HT1080 (cell line): ENCODE measurements around the gene TYSND1. TPM values are rescaled to one million over a fixed set of nuclear protein-coding genes. Genes with fewer than 3 reads are reported as not detected.
"Not testable (repeated sequence)": the region's sequence is repeated elsewhere in the genome, so short reads cannot be mapped to it uniquely, and the experiment has no call there.

Source experiments
- DNase-seq: peaks from one replicate; pipeline ENCODE4 v3.0.0-alpha.2; 2015; ENCODE audit warnings: low read depth
- total RNA-seq: library from RNA; depleted of rRNA; stranded (reverse); fragments of >200 nt; shearing (Covaris generic); gene quantifications from 2 replicates; pipeline ENCODE4 v1.2.3, GENCODE V29; 2014; rRNA removed

The TYSND1 gene
- total RNA-seq, 1 experiment from 2014 or later: 8.3 TPM

GRCh38 chr10:70112071-70112470, 34.4 kb downstream of the TYSND1 start:
- no peak for DNase-seq

GRCh38 chr10:70111496-70111895, 35.0 kb downstream of the TYSND1 start:
- DNase-seq: no peak

GRCh38 chr10:70109064-70109729, 37.3 kb downstream of the TYSND1 start:
- DNase-seq: no peak

GRCh38 chr10:70106958-70107791, 39.3 kb downstream of the TYSND1 start:
- no peak for DNase-seq

GRCh38 chr10:70101668-70102067, 44.8 kb downstream of the TYSND1 start:
- DNase-seq: no peak

- not testable (repeated sequence) for DNase-seq
Measured at GRCh38 chr10:70101068-70101562, 45.4 kb downstream of the TYSND1 start.

GRCh38 chr10:70098271-70098670, 48.2 kb downstream of the TYSND1 start:
- no peak for DNase-seq

GRCh38 chr10:70097459-70097858, 49.0 kb downstream of the TYSND1 start:
- no peak for DNase-seq

- no peak for DNase-seq
Measured at GRCh38 chr10:70096705-70097420, 49.6 kb downstream of the TYSND1 start.

- no peak for DNase-seq
Measured at GRCh38 chr10:70096016-70096704, 50.3 kb downstream of the TYSND1 start.

- no peak for DNase-seq
Measured at GRCh38 chr10:70094250-70094649, 52.2 kb downstream of the TYSND1 start.

- no peak for DNase-seq
Measured at GRCh38 chr10:70093335-70093944, 53.1 kb downstream of the TYSND1 start.

- no peak for DNase-seq
Measured at GRCh38 chr10:70092389-70092718, 54.1 kb downstream of the TYSND1 start.

GRCh38 chr10:70090951-70091350, 55.5 kb downstream of the TYSND1 start:
- no peak for DNase-seq

- DNase-seq: no peak
Measured at GRCh38 chr10:70090013-70090412, 56.5 kb downstream of the TYSND1 start.

GRCh38 chr10:70088308-70088698, 58.2 kb downstream of the TYSND1 start:
- no peak for DNase-seq

Other genes with a start within 250 kb of the TYSND1 start
- 0.30 and 0.32 TPM in 2 replicates for gene MACROH2A2, start 93.9 kb downstream of the TYSND1 start, total RNA-seq
- 4.4 and 10.0 TPM in 2 replicates for gene AIFM2, start 13.9 kb downstream of the TYSND1 start, total RNA-seq
- 83.6 and 101 TPM in 2 replicates for gene SAR1A, start 23.8 kb upstream of the TYSND1 start, total RNA-seq
- gene PPA1, start 86.7 kb upstream of the TYSND1 start, total RNA-seq: 274 and 289 TPM in 2 replicates
- not detected in 2 replicates for gene NPFFR1, start 137.3 kb upstream of the TYSND1 start, total RNA-seq
- 29.2 and 40.4 TPM in 2 replicates for gene LRRC20, start 235.9 kb upstream of the TYSND1 start, total RNA-seq